ENCODE results near the gene PAX1.

PAX1 gene

GRCh38 chr20:21739682-21740081 is 34.2 kb downstream of the PAX1 start:
- DNase-seq (ENCODE audit: low read depth), result no peak

GRCh38 chr20:21741266-21741665 is 35.8 kb downstream of the PAX1 start:
- no peak for DNase-seq (ENCODE audit: low read depth)

GRCh38 chr20:21762646-21763045 is 57.2 kb downstream of the PAX1 start:
- DNase-seq (ENCODE audit: low read depth), result no peak

- no peak for DNase-seq (ENCODE audit: low read depth)
These were observed 61.8 kb downstream of the PAX1 start for GRCh38 chr20:21767200-21767738.

- DNase-seq (ENCODE audit: low read depth), result no peak
These were observed 62.3 kb downstream of the PAX1 start for GRCh38 chr20:21767739-21768223.
